Stimulated activated effector memory CD8-positive, alpha-beta T cell treated with anti-CD3 and anti-CD28 coated beads, Interleukin-12 subunit alpha, Interleukin-12 subunit beta, amount 100 ng/mL, for 72 hours (primary cell): ENCODE data around the gene BTNL9.
"Not testable (repeated sequence)": the region's sequence is repeated elsewhere in the genome, so short reads cannot be mapped to it uniquely, and the experiment has no call there.

ENCODE experiments used
- ATAC-seq: fragments of 150-1000 bp; cut with Tn5 transposase; 2 replicates; pipeline ENCODE4 v1.10.0; 2021
- DNase-seq, 2 donors: peaks; one replicate each; pipeline ENCODE4 v3.0.0; 2021 to 2022; ENCODE audit warnings: low spot score in 2 of 2
- H3K27ac Mint-ChIP-seq: one replicate; pipeline ENCODE4 v1.8.0; 2022; ENCODE audit warnings: mild to moderate bottlenecking, mixed read lengths
- H3K36me3 Mint-ChIP-seq: one replicate; pipeline ENCODE4 v1.8.0; 2022; ENCODE audit warnings: mild to moderate bottlenecking, mixed read lengths
- H3K4me1 Mint-ChIP-seq: one replicate; pipeline ENCODE4 v1.8.0; 2022; ENCODE audit warnings: mixed read lengths
- H3K4me3 Mint-ChIP-seq: one replicate; pipeline ENCODE4 v1.8.0; 2022; ENCODE audit warnings: mild to moderate bottlenecking, mixed read lengths
- H3K9me3 Mint-ChIP-seq: one replicate; pipeline ENCODE4 v1.8.0; 2022; ENCODE audit warnings: mixed read lengths

The BTNL9 gene

GRCh38 chr5:181039931-181040630 lies at the start of gene BTNL9:
Gene BTNL9, plus strand, starts transcription at chr5:181040266. Its CDS starts 5,224 bp downstream, at chr5:181045490.
- ATAC-seq (no peak), DNase-seq (no peak)
- Mint-ChIP-seq H3K36me3 (no peaks in the 10 kb centered on the region), H3K9me3 (no peaks in the 10 kb centered on the region), H3K27ac (no peak within 1 kb of the TSS), H3K4me1 (peaks cover 5% of the 10 kb centered on the region), H3K4me3 (no peak within 1 kb of the TSS)

GRCh38 chr5:180990882-180991242 lies 49.2 kb upstream of the BTNL9 start:
- Mint-ChIP-seq H3K36me3 (no peaks in the 10 kb centered on the region), H3K27ac (no peak overlapping the region), H3K9me3 (no peaks in the 10 kb centered on the region), H3K4me3 (no peak overlapping the region), H3K4me1 (no peaks in the 10 kb centered on the region)
- ATAC-seq (no peak), DNase-seq (no peak)

GRCh38 chr5:181001947-181002346 lies 38.1 kb upstream of the BTNL9 start:
- Mint-ChIP-seq H3K4me1 (no peaks in the 10 kb centered on the region), H3K9me3 (no peaks in the 10 kb centered on the region), H3K4me3 (no peak overlapping the region), H3K36me3 (no peaks in the 10 kb centered on the region), H3K27ac (no peak overlapping the region)
- ATAC-seq (no peak), DNase-seq (no peak)

GRCh38 chr5:181005791-181006190 lies 34.3 kb upstream of the BTNL9 start:
- H3K36me3 Mint-ChIP-seq = no peaks in the 10 kb centered on the region
- ATAC-seq (no peak), DNase-seq (no peak)
- no peak overlapping the region for H3K4me3 Mint-ChIP-seq
- no peaks in the 10 kb centered on the region for H3K4me1 Mint-ChIP-seq
- H3K27ac Mint-ChIP-seq = no peak overlapping the region
- no peaks in the 10 kb centered on the region for H3K9me3 Mint-ChIP-seq

GRCh38 chr5:181008136-181008535 lies 31.9 kb upstream of the BTNL9 start:
- Mint-ChIP-seq H3K9me3 (no peaks in the 10 kb centered on the region), H3K27ac (no peak overlapping the region), H3K36me3 (no peaks in the 10 kb centered on the region), H3K4me3 (no peak overlapping the region), H3K4me1 (no peaks in the 10 kb centered on the region)
- DNase-seq (no peak), ATAC-seq (no peak)

- not testable (repeated sequence) for H3K27ac Mint-ChIP-seq, DNase-seq, H3K4me3 Mint-ChIP-seq, ATAC-seq, H3K36me3 Mint-ChIP-seq, H3K9me3 Mint-ChIP-seq, H3K4me1 Mint-ChIP-seq
Measured at GRCh38 chr5:181010018-181010417, 30.0 kb upstream of the BTNL9 start.

GRCh38 chr5:181014654-181015053 lies 25.4 kb upstream of the BTNL9 start:
- not testable (repeated sequence) for H3K4me1 Mint-ChIP-seq, H3K36me3 Mint-ChIP-seq, DNase-seq, H3K4me3 Mint-ChIP-seq, H3K27ac Mint-ChIP-seq, ATAC-seq, H3K9me3 Mint-ChIP-seq

GRCh38 chr5:181017448-181017847 lies 22.6 kb upstream of the BTNL9 start:
- ATAC-seq, H3K27ac Mint-ChIP-seq, H3K36me3 Mint-ChIP-seq, H3K9me3 Mint-ChIP-seq, H3K4me1 Mint-ChIP-seq, H3K4me3 Mint-ChIP-seq, DNase-seq: not testable (repeated sequence)

GRCh38 chr5:181020688-181021087 lies 19.4 kb upstream of the BTNL9 start:
- no peak for ATAC-seq
- Mint-ChIP-seq H3K9me3 (peaks cover 3% of the 10 kb centered on the region), H3K4me3 (no peak overlapping the region), H3K4me1 (no peaks in the 10 kb centered on the region), H3K36me3 (peaks cover 5% of the 10 kb centered on the region), H3K27ac (no peak overlapping the region)
- no peak for DNase-seq

GRCh38 chr5:181024245-181025064 lies 15.6 kb upstream of the BTNL9 start:
- Mint-ChIP-seq H3K4me1 (no peaks in the 10 kb centered on the region), H3K4me3 (no peak overlapping the region), H3K27ac (no peak overlapping the region), H3K9me3 (peaks cover 3% of the 10 kb centered on the region), H3K36me3 (peaks cover 5% of the 10 kb centered on the region)
- no peak for ATAC-seq
- DNase-seq = no peak

GRCh38 chr5:181027452-181028031 lies 12.5 kb upstream of the BTNL9 start:
- H3K36me3 Mint-ChIP-seq = peaks cover 5% of the 10 kb centered on the region
- no peak overlapping the region for H3K27ac Mint-ChIP-seq
- no peaks in the 10 kb centered on the region for H3K4me1 Mint-ChIP-seq
- no peak overlapping the region for H3K4me3 Mint-ChIP-seq
- DNase-seq = no peak
- ATAC-seq = no peak
- no peaks in the 10 kb centered on the region for H3K9me3 Mint-ChIP-seq

GRCh38 chr5:181028032-181028819 lies 11.8 kb upstream of the BTNL9 start:
- DNase-seq = no peak
- H3K9me3 Mint-ChIP-seq = no peaks in the 10 kb centered on the region
- H3K27ac Mint-ChIP-seq = no peak overlapping the region
- peaks cover 5% of the 10 kb centered on the region for H3K36me3 Mint-ChIP-seq
- no peaks in the 10 kb centered on the region for H3K4me1 Mint-ChIP-seq
- H3K4me3 Mint-ChIP-seq = no peak overlapping the region
- ATAC-seq = no peak

GRCh38 chr5:181031716-181032115 lies 8.3 kb upstream of the BTNL9 start:
- Mint-ChIP-seq H3K9me3 (no peaks in the 10 kb centered on the region), H3K4me1 (no peaks in the 10 kb centered on the region), H3K27ac (no peak overlapping the region), H3K4me3 (no peak overlapping the region), H3K36me3 (no peaks in the 10 kb centered on the region)
- DNase-seq (no peak), ATAC-seq (no peak)

GRCh38 chr5:181035991-181036815 lies 3.9 kb upstream of the BTNL9 start:
- H3K4me3 Mint-ChIP-seq = no peak overlapping the region
- ATAC-seq = no peak
- no peaks in the 10 kb centered on the region for H3K4me1 Mint-ChIP-seq
- no peak overlapping the region for H3K27ac Mint-ChIP-seq
- H3K9me3 Mint-ChIP-seq = no peaks in the 10 kb centered on the region
- H3K36me3 Mint-ChIP-seq = no peaks in the 10 kb centered on the region
- DNase-seq = no peak
